Activated naive CD8-positive, alpha-beta T cell treated with anti-CD3 and anti-CD28 coated beads, Interleukin-2, amount 10 ng/mL, durations not matched to agents 7 days and 5 days (primary cell): ENCODE results near the gene OR2G3. TPM values are rescaled to one million over a fixed set of nuclear protein-coding genes. Genes with fewer than 3 reads are reported as not detected.

Experiments
- ATAC-seq: fragments of 150-1000 bp; cut with Tn5 transposase; one replicate; pipeline ENCODE4 v1.10.0; 2021; ENCODE audit warnings: low read depth, moderate library complexity
- POLR2A ChIA-PET: fragments of 350-600 bp; sonication (Branson Sonifier 250); formaldehyde crosslinking; loops from one replicate; lab custom pipeline; 2021; ENCODE audit warnings: antibody characterized with exemption; lab: Charles Lee
- DNase-seq: peaks from one replicate; pipeline ENCODE4 v3.0.0; 2021
- H3K27ac Mint-ChIP-seq: one replicate; pipeline ENCODE4 v1.8.0; 2022; ENCODE audit warnings: mild to moderate bottlenecking, mixed read lengths
- H3K27me3 Mint-ChIP-seq: one replicate; pipeline ENCODE4 v1.8.0; 2022; ENCODE audit warnings: mild to moderate bottlenecking, moderate library complexity, mixed read lengths
- H3K36me3 Mint-ChIP-seq: one replicate; pipeline ENCODE4 v1.8.0; 2021; ENCODE audit warnings: mild to moderate bottlenecking, mixed read lengths
- H3K4me1 Mint-ChIP-seq: one replicate; pipeline ENCODE4 v1.8.0; 2021; ENCODE audit warnings: mixed read lengths
- H3K4me3 Mint-ChIP-seq: one replicate; pipeline ENCODE4 v1.8.0; 2022; ENCODE audit warnings: mild to moderate bottlenecking, moderate library complexity, mixed read lengths
- H3K9me3 Mint-ChIP-seq: one replicate; pipeline ENCODE4 v1.8.0; 2021; ENCODE audit warnings: mixed read lengths
- total RNA-seq, 2 experiments: library from RNA; stranded (reverse); gene quantifications; one replicate each; pipeline ENCODE4 v1.2.3, GENCODE V29; 2021

OR2G3 gene
- total RNA-seq: not detected

DNA sequence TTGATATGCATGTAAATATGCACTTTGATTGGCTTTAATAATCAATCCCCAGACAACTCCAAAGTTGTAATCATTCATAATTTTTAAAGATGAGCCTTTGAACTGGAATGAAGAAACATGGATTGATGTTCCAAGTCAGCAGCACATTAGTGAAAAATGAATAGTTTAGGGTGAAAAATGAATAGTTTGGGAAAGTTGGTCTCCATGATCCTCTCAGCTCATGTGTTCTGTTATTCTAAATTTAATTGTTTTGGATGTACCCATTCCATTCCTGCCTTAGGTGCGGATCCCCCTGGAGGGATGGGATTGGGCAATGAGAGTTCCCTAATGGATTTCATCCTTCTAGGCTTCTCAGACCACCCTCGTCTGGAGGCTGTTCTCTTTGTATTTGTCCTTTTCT is at the start of gene OR2G3:
Gene OR2G3, plus strand, starts transcription at position 301 of the 400 bp plus-strand sequence. Its CDS starts 0 bp downstream, at position 301.
- POLR2A ChIA-PET: no interaction called here
- H3K27me3 Mint-ChIP-seq: peaks cover 2% of the 10 kb centered on the region

GRCh38 chr1:247557926-247558674 is 47.3 kb upstream of the OR2G3 start:
- ATAC-seq (no peak), DNase-seq (no peak)
- Mint-ChIP-seq H3K36me3 (no peaks in the 10 kb centered on the region), H3K4me3 (no peak overlapping the region), H3K27ac (no peak overlapping the region), H3K27me3 (peaks cover 4% of the 10 kb centered on the region), H3K9me3 (no peaks in the 10 kb centered on the region), H3K4me1 (no peaks in the 10 kb centered on the region)
- POLR2A ChIA-PET: no interaction called here

More for the DNA sequence above, at the start of gene OR2G3:
- no peaks in the 10 kb centered on the region for H3K36me3 Mint-ChIP-seq
- no peaks in the 10 kb centered on the region for H3K4me1 Mint-ChIP-seq
- ATAC-seq: no peak
- no peak within 1 kb of the TSS for H3K4me3 Mint-ChIP-seq
- DNase-seq: no peak
- no peak within 1 kb of the TSS for H3K27ac Mint-ChIP-seq
- H3K9me3 Mint-ChIP-seq: no peaks in the 10 kb centered on the region

DNA sequence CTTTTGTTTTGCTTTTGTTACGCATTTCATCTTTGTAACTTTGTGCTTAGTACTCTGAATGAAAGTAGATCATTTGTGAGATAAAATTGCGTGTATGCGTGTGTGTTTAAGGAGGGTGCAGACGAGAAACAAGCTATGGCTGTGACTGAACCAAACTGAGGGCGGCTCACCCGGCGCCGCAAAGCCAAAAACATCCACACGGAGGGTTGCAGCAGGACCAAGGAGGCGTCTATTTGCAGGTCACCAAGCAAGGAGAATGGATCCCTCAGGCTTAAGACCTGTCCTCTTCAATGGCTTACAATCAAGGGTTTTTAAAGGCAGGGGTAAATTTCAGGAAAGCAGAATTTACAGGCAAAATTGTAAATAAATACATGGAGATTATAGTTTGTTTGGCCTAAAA is 43.7 kb upstream of the OR2G3 start:
- Mint-ChIP-seq H3K9me3 (no peaks in the 10 kb centered on the region), H3K27ac (no peak overlapping the region), H3K4me3 (no peak overlapping the region), H3K36me3 (no peaks in the 10 kb centered on the region), H3K27me3 (peaks cover 4% of the 10 kb centered on the region), H3K4me1 (no peaks in the 10 kb centered on the region)
- POLR2A ChIA-PET: no interaction called here
- ATAC-seq: no peak
- no peak for DNase-seq

DNA sequence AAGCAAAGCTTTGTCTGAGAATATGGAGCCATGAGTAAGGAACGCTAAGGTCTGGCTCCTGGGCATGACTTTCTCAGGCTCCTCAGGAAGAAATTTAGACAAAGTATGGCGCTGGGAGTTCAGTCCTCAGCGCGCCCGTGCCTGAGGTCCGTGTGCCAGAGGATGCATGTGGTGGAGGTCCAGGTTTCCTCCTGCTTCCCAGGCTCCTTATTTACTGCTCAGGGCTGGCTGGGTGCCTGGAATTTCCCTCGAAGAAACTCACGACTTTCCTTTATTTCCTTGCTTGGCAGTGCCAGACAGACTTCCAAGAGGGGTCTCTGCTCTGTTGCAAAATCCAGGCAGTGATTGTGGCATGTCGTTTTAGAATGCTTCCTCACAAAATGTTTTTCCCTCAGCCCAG is 43.2 kb upstream of the OR2G3 start:
- Mint-ChIP-seq H3K27ac (no peak overlapping the region), H3K9me3 (no peaks in the 10 kb centered on the region), H3K4me1 (no peaks in the 10 kb centered on the region), H3K27me3 (peaks cover 4% of the 10 kb centered on the region), H3K4me3 (no peak overlapping the region), H3K36me3 (no peaks in the 10 kb centered on the region)
- POLR2A ChIA-PET: no interaction called here
- ATAC-seq (no peak), DNase-seq (no peak)

DNA sequence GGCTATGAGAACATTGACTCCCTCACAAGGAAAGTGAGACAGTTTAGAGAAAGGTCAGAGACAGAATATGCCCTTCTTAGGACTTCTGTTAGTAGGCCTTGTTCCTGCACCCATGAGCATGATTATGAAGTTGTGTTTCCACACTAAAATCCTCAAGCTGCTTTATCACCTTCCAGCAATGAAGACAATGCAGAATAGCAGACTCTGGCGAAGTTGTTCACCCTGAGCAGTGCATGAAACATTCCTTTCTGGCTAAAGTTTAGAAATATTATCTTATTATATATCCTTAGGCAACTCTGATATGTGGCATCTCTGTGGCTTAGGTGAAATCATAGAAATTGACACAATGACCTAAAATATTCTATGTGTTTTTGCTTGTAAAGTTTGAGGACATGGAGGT is 31.1 kb upstream of the OR2G3 start:
- Mint-ChIP-seq H3K36me3 (no peaks in the 10 kb centered on the region), H3K9me3 (peaks cover 6% of the 10 kb centered on the region), H3K4me3 (no peak overlapping the region), H3K4me1 (no peaks in the 10 kb centered on the region), H3K27me3 (no peaks in the 10 kb centered on the region), H3K27ac (no peak overlapping the region)
- ATAC-seq (no peak), DNase-seq (no peak)
- POLR2A ChIA-PET: no interaction called here

DNA sequence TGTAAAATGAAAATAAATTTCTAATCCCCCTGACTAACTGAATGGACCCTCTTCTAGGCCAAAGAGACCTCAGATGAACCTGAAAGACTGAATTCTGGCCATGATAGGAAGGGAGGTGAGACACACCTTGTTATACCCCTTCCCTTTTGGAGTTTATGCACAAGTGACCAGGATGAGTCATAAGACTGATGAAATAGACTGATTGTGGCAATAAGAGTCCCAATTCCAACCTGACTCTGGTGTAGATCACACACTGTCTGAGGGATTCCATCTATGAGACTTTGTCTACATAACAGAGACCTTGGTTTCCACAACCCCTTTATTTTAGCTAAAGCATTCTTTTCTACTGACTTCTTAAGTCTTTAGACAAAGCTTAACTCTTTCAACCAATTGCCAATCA is 30.7 kb upstream of the OR2G3 start:
- POLR2A ChIA-PET: no interaction called here
- H3K9me3 Mint-ChIP-seq: peaks cover 6% of the 10 kb centered on the region
- DNase-seq: no peak
- ATAC-seq: no peak
- H3K27ac Mint-ChIP-seq: no peak overlapping the region
- H3K4me1 Mint-ChIP-seq: no peaks in the 10 kb centered on the region
- H3K27me3 Mint-ChIP-seq: no peaks in the 10 kb centered on the region
- H3K4me3 Mint-ChIP-seq: no peak overlapping the region
- H3K36me3 Mint-ChIP-seq: no peaks in the 10 kb centered on the region

GRCh38 chr1:247576514-247576913 is 28.9 kb upstream of the OR2G3 start:
- Mint-ChIP-seq H3K27ac (no peak overlapping the region), H3K4me3 (no peak overlapping the region), H3K27me3 (no peaks in the 10 kb centered on the region), H3K36me3 (no peaks in the 10 kb centered on the region), H3K4me1 (no peaks in the 10 kb centered on the region), H3K9me3 (no peaks in the 10 kb centered on the region)
- no peak for ATAC-seq
- POLR2A ChIA-PET: no interaction called here
- DNase-seq: no peak

GRCh38 chr1:247578946-247579460 is 26.4 kb upstream of the OR2G3 start:
- no peak for ATAC-seq

GRCh38 chr1:247588060-247588459 is 17.3 kb upstream of the OR2G3 start, which contains the start of gene OR2G2:
Gene OR2G2, plus strand, starts transcription at chr1:247588360. Its CDS starts 0 bp downstream, at chr1:247588360.
- Mint-ChIP-seq H3K36me3 (no peaks in the 10 kb centered on the region), H3K4me1 (no peaks in the 10 kb centered on the region), H3K4me3 (no peak within 1 kb of the TSS), H3K27me3 (peaks cover 9% of the 10 kb centered on the region), H3K27ac (no peak within 1 kb of the TSS), H3K9me3 (peaks cover 2% of the 10 kb centered on the region)
- ATAC-seq: no peak
- no peak for DNase-seq
- POLR2A ChIA-PET: no interaction called here

More at GRCh38 chr1:247578946-247579460, 26.4 kb upstream of the OR2G3 start:
- Mint-ChIP-seq H3K9me3 (no peaks in the 10 kb centered on the region), H3K4me3 (no peak overlapping the region), H3K27me3 (peaks cover 2% of the 10 kb centered on the region), H3K36me3 (no peaks in the 10 kb centered on the region), H3K27ac (no peak overlapping the region), H3K4me1 (no peaks in the 10 kb centered on the region)
- POLR2A ChIA-PET: no interaction called here
- DNase-seq: no peak

DNA sequence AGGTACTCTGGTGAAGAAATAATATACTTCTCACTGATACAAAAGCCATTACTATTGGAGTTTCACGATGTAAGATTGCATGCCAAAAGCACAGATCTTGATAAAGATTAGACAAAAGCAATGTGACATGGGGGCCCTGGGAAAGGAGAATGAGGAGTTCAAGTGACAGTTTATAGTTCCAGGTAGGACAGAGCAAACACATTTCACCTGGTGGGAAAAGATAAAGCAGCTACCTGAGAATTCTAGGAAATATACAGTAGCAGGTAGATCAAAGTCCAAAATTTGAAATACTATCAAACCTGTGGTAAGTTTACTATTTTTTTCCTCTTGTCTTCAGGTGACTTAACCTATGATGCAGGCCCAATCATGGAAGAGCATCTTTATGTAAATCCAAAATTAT is 8.0 kb downstream of the OR2G3 start:
- Mint-ChIP-seq H3K9me3 (no peaks in the 10 kb centered on the region), H3K27me3 (no peaks in the 10 kb centered on the region), H3K27ac (no peak overlapping the region), H3K4me1 (no peaks in the 10 kb centered on the region), H3K4me3 (no peak overlapping the region), H3K36me3 (no peaks in the 10 kb centered on the region)
- POLR2A ChIA-PET: no interaction called here
- ATAC-seq: no peak
- no peak for DNase-seq

GRCh38 chr1:247614625-247615024 is 9.2 kb downstream of the OR2G3 start:
- POLR2A ChIA-PET: no interaction called here
- ATAC-seq: no peak

GRCh38 chr1:247627951-247628350 is 22.6 kb downstream of the OR2G3 start:
- no peak for DNase-seq
- H3K27ac Mint-ChIP-seq: no peak overlapping the region
- POLR2A ChIA-PET: no interaction called here

More at GRCh38 chr1:247614625-247615024, 9.2 kb downstream of the OR2G3 start:
- Mint-ChIP-seq H3K4me3 (no peak overlapping the region), H3K36me3 (no peaks in the 10 kb centered on the region), H3K4me1 (no peaks in the 10 kb centered on the region), H3K27ac (no peak overlapping the region), H3K27me3 (no peaks in the 10 kb centered on the region), H3K9me3 (no peaks in the 10 kb centered on the region)
- no peak for DNase-seq

GRCh38 chr1:247638011-247638410 is 32.6 kb downstream of the OR2G3 start:
- Mint-ChIP-seq H3K9me3 (peaks cover 5% of the 10 kb centered on the region), H3K36me3 (no peaks in the 10 kb centered on the region), H3K4me1 (no peaks in the 10 kb centered on the region), H3K4me3 (no peak overlapping the region), H3K27ac (no peak overlapping the region), H3K27me3 (peaks cover 10% of the 10 kb centered on the region)
- no peak for ATAC-seq
- DNase-seq: no peak
- POLR2A ChIA-PET: no interaction called here

More at GRCh38 chr1:247627951-247628350, 22.6 kb downstream of the OR2G3 start:
- Mint-ChIP-seq H3K4me3 (no peak overlapping the region), H3K9me3 (no peaks in the 10 kb centered on the region), H3K4me1 (no peaks in the 10 kb centered on the region), H3K36me3 (no peaks in the 10 kb centered on the region), H3K27me3 (peaks cover 1% of the 10 kb centered on the region)
- ATAC-seq: no peak

DNA sequence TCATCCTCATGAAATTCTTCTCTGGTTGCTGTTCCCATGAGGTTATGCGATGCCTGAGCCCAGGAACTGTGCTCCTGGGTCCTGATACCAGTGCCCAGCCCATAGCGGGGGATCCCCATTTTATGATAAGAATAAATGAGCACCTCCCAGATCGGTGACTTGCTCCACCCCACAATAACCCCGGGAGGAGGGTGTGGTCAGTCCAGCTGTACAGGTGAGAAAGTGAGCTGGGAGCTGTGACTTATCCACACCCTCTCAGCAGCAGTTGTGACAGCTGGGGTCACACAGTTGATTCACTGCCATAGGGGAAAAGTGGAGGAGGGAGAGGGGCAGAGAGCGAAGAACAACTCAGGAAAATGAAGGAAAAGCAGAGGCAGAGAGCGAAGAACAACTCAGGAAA is 33.4 kb downstream of the OR2G3 start:
- Mint-ChIP-seq H3K4me3 (peak overlapping the region; percentile 57), H3K27me3 (peaks cover 10% of the 10 kb centered on the region)
- no peak for ATAC-seq

More for the DNA sequence above, 33.4 kb downstream of the OR2G3 start:
- Mint-ChIP-seq H3K27ac (peak overlapping the region; percentile 43), H3K4me1 (no peaks in the 10 kb centered on the region), H3K9me3 (peaks cover 5% of the 10 kb centered on the region), H3K36me3 (no peaks in the 10 kb centered on the region)
- no peak for DNase-seq
- POLR2A ChIA-PET: no interaction called here
